GM21619 (cell line): Measurements from ENCODE around the gene TMEM120B.
A peak's percentile ranks its signal among the peaks of the same experiment; 100 is the strongest.
"Not testable (repeated sequence)": the region's sequence is repeated elsewhere in the genome, so short reads cannot be mapped to it uniquely, and the experiment has no call there.

Experiments
- ATAC-seq: cut with Tn5 transposase; IDR thresholded peaks from one replicate; pipeline ENCODE4 v1.9.1; 2021; ENCODE audit not compliant: unreplicated experiment

TMEM120B gene

DNA sequence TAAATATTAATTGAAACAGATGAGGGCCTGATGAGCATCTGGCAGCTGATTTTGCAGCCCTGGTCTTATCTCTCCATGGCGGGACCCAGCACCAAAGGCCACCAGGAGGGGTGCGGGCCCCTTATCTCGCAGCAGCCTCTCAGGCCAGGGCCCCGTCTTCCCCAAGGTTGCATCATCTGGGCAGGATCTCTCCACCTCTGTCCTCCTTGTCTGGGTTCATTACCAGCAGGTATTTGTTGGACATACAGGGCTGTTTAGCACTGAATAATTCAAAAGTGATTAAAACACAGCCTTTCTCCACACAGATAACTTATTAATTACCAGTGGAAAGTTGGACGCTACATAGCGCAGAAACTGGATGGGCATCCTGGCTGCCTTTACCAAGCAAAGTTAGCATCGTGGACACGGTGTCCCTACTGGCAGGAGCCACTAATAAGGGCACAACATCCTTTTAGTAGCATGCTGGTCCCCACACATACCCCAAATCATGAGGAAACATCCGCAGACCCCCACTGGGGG, 25.8 kb downstream of the TMEM120B start:
- no peak for ATAC-seq

DNA sequence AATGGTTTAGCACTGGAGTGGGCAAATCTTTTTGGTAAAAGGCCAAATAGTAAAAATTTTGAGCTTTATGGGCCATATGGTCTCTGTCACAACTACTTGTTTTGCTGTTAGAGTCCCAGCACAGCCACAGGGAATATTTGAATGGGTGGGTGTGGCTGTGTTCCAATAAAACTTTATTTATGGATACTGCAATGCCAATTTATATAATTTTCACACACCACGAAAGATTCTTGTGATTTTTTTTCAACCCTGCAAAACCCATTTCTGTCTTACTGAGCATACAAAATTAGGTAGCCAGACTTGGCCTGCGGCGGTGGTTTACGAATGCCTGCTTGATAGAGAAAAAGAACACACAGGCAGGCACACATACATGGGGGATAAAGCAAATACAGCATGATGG, 28.3 kb downstream of the TMEM120B start:
- ATAC-seq, result no peak

DNA sequence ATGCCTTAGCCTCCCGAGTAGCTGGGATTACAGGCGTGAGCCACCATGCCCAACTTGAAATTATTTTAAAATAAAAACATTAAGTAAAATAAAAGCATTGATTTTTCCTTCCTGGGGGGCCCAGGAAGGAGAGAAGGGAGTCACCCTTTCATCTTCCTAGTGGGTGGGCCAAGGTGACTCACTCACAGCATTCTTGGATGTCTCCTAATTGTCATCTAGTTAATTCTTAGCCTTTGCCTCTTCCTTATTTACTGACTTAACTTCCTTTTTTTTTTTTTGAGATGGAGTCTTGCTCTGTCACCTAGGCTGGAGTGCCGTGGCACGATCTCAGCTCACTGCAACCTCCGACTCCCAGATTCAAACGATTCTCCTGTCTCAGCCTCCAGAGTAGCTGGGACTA, 29.2 kb downstream of the TMEM120B start:
- no peak for ATAC-seq

DNA sequence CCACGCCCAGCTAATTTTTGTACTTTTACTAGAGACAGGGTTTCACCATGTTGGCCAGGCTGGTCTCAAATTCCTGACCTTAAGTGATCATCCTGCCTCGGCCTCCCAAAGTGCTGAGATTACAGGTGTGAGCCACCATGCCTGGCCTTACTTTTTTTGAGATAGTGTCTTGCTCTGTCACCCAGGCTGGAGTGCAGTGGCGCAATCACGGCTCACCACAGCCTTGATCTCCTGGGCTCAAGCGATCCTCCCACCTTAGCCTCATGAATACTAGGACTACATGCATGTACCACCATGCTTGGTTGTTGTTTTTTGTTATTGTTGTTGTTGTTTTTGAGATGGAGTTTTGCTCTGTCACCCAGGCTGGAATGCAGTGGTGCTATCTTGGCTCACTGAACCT, 33.0 kb downstream of the TMEM120B start:
- not testable (repeated sequence) for ATAC-seq

DNA sequence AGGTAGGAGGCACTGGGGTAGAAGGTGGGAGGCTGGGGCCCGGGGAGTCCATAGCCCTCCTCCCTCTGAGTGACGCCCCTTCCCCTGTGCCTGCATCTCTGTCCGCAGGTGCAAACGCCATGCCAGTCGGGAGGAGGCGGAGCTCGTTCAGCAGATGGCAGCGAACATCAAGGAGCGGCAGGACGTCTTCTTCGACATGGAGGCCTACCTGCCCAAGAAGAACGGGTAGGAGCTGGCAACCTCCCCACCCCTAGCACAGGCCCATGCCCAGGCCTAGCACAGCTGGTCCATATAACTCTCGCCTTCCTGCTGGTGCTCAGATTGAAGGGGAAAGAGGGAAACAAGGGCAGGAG, 35.6 kb downstream of the TMEM120B start:
- ATAC-seq, result no peak

DNA sequence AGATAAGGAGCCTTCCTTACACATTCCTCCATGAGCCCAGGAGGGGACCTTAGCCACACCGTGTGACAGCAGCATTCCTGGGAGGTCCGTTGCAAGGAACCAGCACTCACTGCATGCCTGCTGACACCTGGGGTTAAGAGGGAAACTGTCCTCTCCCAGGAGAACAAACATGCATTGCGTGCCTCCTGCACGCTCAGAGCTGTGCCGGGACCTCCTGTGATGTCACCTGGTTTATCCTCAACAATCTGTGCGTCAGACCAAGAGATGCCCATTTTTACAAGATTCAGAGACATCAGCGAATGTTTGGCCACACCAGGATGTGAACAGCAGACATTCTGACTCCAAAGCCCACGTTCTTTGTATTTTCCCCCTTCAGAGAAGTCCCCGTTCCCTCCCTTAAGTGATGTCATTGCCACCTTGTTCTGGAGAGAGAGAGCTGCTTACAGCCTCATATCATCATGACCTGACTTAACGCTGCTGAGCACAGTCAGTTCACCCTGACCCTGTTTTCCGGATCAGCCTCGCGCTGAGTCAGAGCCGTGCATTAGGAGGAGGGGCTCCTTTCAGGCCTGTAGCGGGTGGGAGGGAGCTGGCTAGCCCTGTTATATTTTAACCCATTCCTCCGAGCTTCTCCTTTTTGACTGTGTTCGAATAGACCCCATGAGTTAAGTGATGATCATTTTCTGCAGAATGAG, 36.2 kb downstream of the TMEM120B start:
- peak; percentile 79 for ATAC-seq

DNA sequence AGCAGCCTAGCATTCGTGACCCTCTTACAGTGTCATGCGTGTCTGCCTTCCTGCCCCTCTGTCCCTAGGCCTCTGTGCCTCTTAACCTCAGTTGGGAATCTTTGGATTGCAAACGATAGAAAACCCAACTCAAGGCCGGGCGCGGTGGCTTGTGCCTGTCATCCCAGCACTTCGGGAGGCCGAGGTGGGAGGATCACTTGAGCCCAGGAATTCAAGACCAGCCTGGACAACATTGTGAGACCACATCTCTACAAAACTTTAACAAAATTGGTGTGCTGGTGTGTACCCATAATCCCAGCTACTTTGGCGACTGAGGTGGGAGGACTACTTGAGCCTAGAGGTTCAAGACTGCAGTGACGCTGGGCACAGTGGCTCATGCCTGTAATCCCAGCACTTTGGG, 36.7 kb downstream of the TMEM120B start:
- no peak for ATAC-seq

DNA sequence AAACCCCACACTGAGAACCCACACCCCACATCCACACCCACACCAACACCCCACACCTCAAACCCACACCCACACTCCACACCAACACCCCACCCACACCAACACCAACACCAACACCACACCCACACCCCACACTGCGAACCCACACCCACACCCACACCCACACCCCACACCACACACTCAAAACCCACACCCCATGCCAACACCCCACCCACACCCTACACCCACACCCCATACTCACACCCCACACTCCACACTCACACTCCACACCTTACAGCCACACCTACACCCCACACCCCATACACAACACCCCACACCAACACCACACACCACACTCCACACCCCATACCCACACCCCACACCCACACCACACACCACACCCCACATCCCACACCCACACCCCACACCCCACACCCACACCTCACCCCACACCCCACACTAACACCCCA, 38.0 kb downstream of the TMEM120B start:
- no peak for ATAC-seq

DNA sequence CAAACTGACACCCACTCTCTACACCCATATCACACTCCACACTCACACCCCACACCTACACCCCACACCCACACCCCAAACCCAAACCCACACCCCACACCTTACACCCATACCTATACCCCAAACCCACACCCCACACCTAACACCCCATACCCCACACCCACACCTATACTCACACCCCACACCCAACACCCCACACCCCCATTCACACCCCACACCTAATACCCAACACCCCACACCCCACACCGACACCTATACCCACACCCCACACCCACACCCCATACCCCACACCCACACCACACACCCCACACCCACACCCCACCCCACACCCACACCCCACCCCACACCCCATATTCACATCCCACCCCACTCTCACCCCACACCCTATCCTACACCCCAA, 38.5 kb downstream of the TMEM120B start:
- no peak for ATAC-seq

DNA sequence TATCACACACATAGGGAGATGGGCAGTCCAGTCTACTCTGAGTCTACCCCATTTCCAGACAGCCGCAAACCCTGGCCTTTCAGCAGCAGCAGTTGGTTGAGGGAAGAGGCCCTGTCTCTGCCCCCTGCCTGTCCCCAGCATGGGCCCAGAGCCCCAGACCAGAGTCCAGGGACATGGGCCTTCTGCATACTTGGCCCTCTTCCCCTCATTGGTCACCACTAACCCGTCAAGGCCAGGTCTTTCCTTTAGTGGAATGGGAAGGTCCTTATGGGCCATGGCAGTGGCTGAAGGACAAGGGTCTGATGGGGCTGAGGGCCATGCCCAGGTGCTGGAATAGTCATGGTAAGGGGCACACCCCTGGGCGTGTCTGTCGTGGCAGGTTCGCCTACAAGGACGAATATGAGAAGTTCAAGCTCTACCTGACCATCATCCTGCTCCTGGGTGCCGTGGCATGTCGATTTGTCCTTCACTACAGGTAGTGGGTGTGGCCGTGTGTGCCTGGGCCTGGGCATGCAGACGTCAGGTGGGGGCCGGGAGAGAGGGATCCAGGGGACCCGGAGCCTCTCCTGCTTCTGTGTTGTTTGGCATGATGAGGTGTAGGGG, 39.3 kb downstream of the TMEM120B start:
- ATAC-seq, result no peak

DNA sequence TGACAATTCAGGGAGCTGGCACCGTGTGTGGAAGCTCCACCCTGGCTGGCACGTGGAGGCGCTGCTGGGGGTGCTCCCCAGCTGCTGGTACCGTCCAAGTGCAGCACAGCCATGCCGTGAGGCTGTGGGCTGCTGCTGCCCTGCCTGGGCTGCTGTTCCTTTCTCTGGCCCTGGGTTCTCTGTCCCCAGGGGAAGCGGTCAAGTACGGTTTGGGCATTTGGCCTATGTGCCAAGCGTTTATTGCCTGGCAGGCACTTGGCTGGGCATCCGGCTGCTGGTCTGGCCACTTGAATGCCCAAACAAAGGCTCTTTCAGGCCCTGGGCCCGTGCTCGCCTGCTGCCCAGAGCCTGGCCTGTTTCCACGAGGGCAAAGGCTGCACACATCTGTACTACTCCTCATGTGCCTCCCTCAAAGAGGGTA, 41.3 kb downstream of the TMEM120B start:
- ATAC-seq, result no peak

DNA sequence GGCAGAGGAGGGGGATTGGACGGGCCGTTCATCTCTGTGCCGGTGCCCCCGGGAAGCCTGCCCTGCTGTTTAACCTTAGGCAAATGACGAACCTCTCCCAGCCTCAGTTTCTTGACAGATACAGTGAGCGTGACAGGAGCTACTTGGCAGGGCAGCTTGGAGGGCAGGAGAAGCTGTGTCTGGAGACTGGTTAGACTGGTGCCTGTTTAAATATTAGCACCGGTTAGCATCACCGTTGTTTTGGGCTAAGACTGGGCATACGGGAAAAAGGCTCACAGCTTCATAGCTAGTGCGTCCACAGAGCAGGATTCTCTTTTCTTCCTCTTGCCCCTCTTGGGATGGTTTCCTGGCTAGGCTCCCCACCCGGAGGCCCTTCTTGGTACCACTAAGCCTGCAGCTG, 42.3 kb downstream of the TMEM120B start:
- ATAC-seq, result no peak

DNA sequence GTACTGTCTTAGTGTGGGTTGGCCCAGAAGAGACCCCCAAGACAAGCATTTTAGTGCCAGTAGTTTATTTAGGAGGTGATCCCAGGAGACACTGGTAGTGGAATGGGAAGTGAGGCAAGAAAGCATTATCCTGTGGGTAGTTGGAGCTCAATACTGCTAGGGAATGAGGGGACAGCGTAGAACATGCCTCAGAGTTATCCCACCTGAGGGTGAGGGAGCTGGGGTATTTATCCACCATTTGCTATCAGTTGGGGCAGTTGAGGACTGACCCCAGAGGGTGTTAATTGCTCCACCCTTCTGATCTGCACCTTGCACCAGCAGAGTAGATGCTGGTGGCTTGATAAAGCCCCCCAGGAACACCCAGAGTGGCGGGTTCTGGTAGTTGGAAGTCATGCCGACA, 43.0 kb downstream of the TMEM120B start:
- ATAC-seq, result no peak

DNA sequence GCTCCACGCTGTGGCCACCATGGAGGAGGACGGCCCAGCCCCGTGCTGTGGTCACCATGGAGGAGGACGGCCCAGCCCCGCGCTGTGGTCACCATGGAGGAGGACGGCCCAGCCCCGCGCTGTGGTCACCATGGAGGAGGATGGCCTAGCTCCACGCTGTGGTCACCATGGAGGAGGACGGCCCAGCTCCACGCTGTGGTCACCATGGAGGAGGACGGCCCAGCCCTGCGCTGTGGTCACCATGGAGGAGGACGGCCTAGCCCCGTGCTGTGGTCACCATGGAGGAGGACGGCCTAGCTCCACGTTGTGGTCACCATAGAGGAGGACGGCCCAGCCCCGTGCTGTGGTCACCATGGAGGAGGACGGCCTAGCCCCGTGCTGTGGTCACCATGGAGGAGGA, 46.0 kb downstream of the TMEM120B start:
- ATAC-seq, result not testable (repeated sequence)

DNA sequence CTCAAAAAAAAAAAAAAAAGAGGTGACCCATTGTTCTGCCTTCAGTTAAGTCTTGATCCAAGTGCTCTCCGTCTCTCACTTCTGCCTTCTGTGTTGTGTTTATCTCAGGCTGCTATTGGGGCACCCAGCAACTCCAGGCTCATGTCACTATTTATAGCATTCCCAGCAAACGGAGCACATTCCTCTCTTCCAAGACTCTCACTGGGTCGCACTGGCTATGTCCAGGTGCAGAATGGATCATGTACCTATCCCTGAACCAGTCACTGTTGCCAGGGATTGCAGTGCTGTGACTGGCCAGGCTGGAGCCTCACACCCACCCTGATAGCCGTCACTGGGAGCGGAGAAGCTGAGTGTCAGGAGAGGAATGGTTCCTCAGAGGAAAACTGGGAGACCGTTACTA, 49.7 kb downstream of the TMEM120B start:
- ATAC-seq, result no peak

DNA sequence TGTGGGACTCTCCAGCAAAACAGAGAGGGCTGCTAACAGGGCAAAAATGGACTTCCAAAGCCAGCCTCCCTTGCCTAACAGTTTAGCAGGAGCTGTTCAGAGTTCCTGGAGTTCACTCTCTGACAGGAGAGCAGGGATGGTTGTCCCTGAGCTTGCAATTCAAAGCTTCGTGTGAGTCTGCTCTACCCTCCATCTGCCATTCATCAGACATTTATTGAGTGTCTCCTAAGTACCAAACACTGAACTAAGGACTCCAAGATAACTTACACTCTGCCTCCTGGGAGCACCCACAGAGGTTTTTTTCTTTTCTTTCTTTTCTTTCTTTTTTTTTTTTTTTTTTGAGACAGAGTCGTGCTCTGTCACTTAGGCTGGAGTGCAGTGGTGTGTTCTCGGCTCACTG, 52.3 kb downstream of the TMEM120B start:
- ATAC-seq, result no peak

DNA sequence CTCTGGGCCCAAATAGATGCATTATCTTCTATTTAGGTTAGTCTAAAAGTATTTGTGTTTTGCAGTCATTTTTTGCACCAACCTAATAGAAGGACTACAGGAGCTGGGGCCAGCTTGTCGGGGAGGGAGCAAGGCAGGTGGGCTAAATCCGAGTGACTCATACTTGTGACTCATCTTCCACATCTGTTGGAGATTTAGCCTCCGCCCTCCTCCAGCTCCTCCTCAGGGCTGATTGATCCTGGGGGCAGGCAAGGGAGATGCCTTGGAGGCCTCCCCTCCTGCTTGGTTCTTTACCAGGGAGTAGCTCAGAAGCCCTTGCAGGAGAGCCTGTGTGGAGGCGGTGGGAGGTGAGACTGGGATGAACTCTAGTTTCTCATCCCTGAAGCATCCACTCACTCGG, 53.0 kb downstream of the TMEM120B start:
- ATAC-seq, result no peak

DNA sequence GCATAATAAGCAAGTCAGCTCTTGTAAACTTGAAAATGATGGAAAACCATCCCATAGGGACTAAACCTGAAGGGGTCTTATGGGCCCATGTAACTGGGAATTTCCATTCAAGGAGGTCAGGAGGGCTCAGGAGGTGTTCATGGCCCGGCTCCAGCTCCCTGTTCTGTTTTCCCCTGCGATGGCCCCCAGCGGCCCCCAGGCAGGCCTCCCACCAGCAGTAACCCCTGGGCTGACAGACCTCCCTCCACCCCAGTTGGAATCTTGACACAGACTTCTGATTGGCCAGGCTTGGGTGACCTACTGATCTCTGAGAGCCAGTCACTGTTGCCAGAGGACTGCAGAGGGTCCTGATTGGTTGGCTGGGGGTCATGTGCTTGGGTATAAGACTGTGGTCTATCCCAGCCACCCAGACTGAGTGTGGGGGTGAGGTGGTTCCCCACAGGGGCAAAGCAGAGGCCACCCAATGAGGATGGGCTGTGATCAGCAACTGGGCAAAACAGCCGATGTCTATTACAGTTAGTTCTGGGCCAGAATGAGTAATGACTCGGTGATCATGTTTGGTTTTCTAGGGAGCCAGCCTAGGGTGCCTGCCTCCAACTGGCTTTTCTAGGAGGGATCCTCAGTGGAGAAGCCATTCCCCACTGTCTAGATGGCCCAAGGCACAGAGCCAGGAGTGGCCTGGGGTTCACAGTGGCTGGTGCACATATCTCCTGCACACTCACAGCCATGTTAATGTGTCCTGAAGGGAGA, 53.9 kb downstream of the TMEM120B start:
- ATAC-seq, result no peak

DNA sequence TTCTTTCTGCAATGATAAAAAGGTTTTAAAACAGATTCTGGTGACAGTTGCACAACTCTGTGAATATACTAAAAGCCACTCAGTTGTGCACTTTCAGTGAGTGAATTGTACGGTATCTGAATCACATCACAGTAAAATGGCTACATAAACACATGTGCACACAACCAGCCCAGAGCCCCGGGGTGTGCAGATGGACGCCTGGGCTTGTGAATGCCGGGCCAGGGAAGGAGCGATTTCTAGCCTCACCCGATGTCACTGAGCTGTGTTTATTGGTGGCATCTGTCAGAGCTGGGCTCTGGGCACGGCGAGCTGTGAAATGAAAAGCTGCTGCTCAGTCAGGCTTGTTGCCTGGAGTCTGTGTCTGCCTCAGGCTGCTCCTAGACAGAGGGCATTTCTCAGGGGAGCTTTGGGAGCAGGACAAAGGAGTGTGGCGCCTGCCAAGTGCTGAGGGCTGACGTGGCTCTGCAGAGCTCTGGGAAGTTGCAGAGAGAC, 55.0 kb downstream of the TMEM120B start:
- ATAC-seq, result no peak

DNA sequence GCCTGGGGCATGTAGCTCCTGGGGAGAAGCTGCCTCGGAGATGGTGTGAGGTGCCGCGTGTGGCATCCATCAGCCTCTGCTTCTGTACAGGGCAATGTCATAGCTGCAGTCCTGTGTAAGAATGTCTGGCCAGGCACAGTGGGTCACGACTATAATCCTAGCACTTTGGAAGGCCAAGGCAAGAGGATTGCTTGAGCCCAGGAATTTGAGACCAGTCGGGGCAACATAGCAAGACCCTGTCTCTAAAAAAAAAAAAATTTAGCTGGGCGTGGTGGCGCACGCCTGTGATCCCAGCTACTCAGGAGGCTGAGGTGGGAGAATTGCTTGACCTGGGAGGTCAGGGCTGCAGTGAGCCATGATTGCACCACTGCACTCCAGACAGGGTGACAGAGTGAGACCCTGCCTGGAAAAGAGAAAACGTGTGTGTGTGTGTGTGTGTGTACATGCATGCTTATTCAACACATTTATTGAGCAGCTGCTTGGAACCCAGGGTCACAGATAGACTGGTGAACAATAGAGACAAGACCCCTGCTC, 56.8 kb downstream of the TMEM120B start:
- ATAC-seq, result no peak

DNA sequence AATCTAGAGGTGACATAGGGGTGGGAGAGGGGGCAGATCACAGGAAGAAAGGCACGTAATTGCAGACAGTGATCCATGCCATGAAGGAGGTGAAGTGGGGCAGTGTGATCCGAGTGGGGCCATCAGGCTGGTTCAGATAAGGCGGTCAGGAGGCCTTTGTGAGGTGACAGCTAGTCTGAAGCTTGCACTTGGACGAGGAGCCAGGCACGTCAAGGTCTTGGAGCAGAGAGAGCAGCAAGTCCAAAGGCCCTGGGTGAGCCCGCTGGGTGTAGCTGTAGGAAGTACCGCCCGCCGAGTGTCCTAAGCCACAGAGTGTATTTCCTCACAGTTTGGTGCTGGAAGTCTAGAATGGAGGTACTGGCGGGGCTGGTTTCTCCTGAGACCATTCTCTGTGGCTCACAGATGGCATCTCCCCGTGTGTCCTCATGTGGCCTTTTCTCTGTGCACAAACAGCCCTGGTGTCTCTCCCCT, 57.3 kb downstream of the TMEM120B start:
- no peak for ATAC-seq
